HPDE6-E6E7 (cell line): ENCODE measurements around the gene TIA1.
"Not testable (repeated sequence)": the region's sequence is repeated elsewhere in the genome, so short reads cannot be mapped to it uniquely, and the experiment has no call there.

Experiments used
- DNase-seq: peaks from one replicate; pipeline ENCODE4 v3.0.0; 2011; ENCODE audit warnings: missing footprints; ENCODE audit errors: extremely low spot score

Gene TIA1

GRCh38 chr2:70248181-70248847 lies at the start of gene TIA1:
Gene TIA1, minus strand, starts transcription at chr2:70248628. Its CDS starts 198 bp downstream, at chr2:70248430.
- peak; percentile 98 for DNase-seq

GRCh38 chr2:70297828-70298227 lies 49.4 kb upstream of the TIA1 start:
- not testable (repeated sequence) for DNase-seq

- DNase-seq, result no peak
These were observed 35.2 kb upstream of the TIA1 start for GRCh38 chr2:70283500-70284191.

- no peak for DNase-seq
These were observed 34.0 kb upstream of the TIA1 start for GRCh38 chr2:70282439-70282838.

- no peak for DNase-seq
These were observed 31.9 kb upstream of the TIA1 start for GRCh38 chr2:70280242-70280798.

GRCh38 chr2:70270323-70270722 lies 21.9 kb upstream of the TIA1 start:
- DNase-seq, result no peak

- not testable (repeated sequence) for DNase-seq
These were observed 21.2 kb upstream of the TIA1 start for GRCh38 chr2:70269422-70270302.

- not testable (repeated sequence) for DNase-seq
These were observed 18.5 kb upstream of the TIA1 start for GRCh38 chr2:70266925-70267324.

GRCh38 chr2:70261501-70261900 lies 13.1 kb upstream of the TIA1 start:
- DNase-seq, result no peak

- no peak for DNase-seq
These were observed 10.1 kb upstream of the TIA1 start for GRCh38 chr2:70258532-70258875.

- DNase-seq, result no peak
These were observed 7.3 kb upstream of the TIA1 start for GRCh38 chr2:70255637-70256314.

GRCh38 chr2:70250434-70250833 lies 2.0 kb upstream of the TIA1 start:
- no peak for DNase-seq

- no peak for DNase-seq
These were observed 856 bp downstream of the TIA1 start for GRCh38 chr2:70247364-70248180.

GRCh38 chr2:70243806-70244584 lies 4.4 kb downstream of the TIA1 start:
- DNase-seq, result no peak

GRCh38 chr2:70242552-70242951 lies 5.9 kb downstream of the TIA1 start:
- no peak for DNase-seq

- no peak for DNase-seq
These were observed 7.1 kb downstream of the TIA1 start for GRCh38 chr2:70241340-70241739.

- DNase-seq, result no peak
These were observed 7.8 kb downstream of the TIA1 start for GRCh38 chr2:70240599-70240998.

GRCh38 chr2:70233926-70234325 lies 14.5 kb downstream of the TIA1 start:
- DNase-seq, result no peak

- no peak for DNase-seq
These were observed 21.6 kb downstream of the TIA1 start for GRCh38 chr2:70226781-70227180.

GRCh38 chr2:70223305-70223704 lies 25.1 kb downstream of the TIA1 start:
- DNase-seq, result not testable (repeated sequence)
